Measurements from ENCODE around the gene BARX1. TPM values are rescaled to one million over a fixed set of nuclear protein-coding genes. Genes with fewer than 3 reads are reported as not detected.

Gene BARX1
- total and polyA plus RNA-seq, 9 of the 15 experiments (the other 6 are each of a cell fraction or from before 2014, with no cell fraction given) = 0.11 to 0.14 TPM; not detected in 7

GRCh38 chr9:93916358-93916757, 38.8 kb downstream of the BARX1 start:
- FAIRE-seq (no peak), DNase-seq (ENCODE audit: extremely low read depth in 1 of 4, low spot score in 3 of 4) (no peak), ATAC-seq (no peak)
- Histone ChIP-seq H3K4me3 (no peak overlapping the region), H4K20me1 (replicated peaks; ENCODE audit: control insufficient read depth, insufficient read depth, low read length) (0 out of 2 replicates have a peak, but pooled peaks cover 11% of the 10 kb centered on the region), H3K9ac (ENCODE audit: insufficient read depth in 1 of 2, low read depth in 2 of 2, low read length in 2 of 2) (no peak overlapping the region; a peak in 1 of 4 replicates), H3K27ac (ENCODE audit: extremely low read depth, low read depth, low read length) (no peak overlapping the region), H3K4me1 (replicated peaks in 1 of 2; ENCODE audit: control insufficient read depth in 2 of 2, insufficient read depth in 2 of 2, low read length in 2 of 2) (peaks cover 0 to 5% of the 10 kb centered on the region in 2 experiments; a peak in 2 of 5 replicates), H3K4me2 (ENCODE audit: insufficient read depth, low read length) (no peak overlapping the region), H3K36me3 (ENCODE audit: control insufficient read depth, insufficient read depth, low read length) (no peaks in the 10 kb centered on the region), H3K9me1 (ENCODE audit: control insufficient read depth, insufficient read depth, low read length) (no peaks in the 10 kb centered on the region), H3K79me2 (ENCODE audit: control insufficient read depth, insufficient read depth, low read length) (no peaks in the 10 kb centered on the region), H3K9me3 (replicated peaks; ENCODE audit: control insufficient read depth, insufficient read depth, low read depth, low read length) (no peaks in the 10 kb centered on the region), H3K27me3 (ENCODE audit: control insufficient read depth in 2 of 2, insufficient read depth in 2 of 2, low read length in 2 of 2) (peaks cover 15 to 78% of the 10 kb centered on the region in 2 experiments; a peak in 4 of 5 replicates), H2AFZ (ENCODE audit: low read depth, low read length) (no peak overlapping the region)
- ChIA-PET POLR2A (no interaction called here), CTCF (ENCODE audit: low intra/inter-chr PET ratio) (no interaction called here)
- no peak for TF ChIP-seq ZBTB49 (CRISPR knock-in tag; IDR thresholded peaks at IDR 0.05; ENCODE audit: borderline replicate concordance)
- TF ChIP-seq FOS (IDR thresholded peaks at IDR 0.05; ENCODE audit: extremely low read depth, insufficient read length) = no peak
- TF ChIP-seq ZNF324 (CRISPR knock-in tag; IDR thresholded peaks at IDR 0.05) = no peak
- TF ChIP-seq PURB (CRISPR knock-in tag; IDR thresholded peaks at IDR 0.05; ENCODE audit: low read depth) = no peak
- TF ChIP-seq KAT2B (IDR thresholded peaks at IDR 0.05; ENCODE audit: low read depth, low read length) = no peak
- TF ChIP-seq GTF2A2 (tag; IDR thresholded peaks at IDR 0.05) = no peak
- 0% methylated on average over 3 of the region's 5 CpGs for WGBS (ENCODE audit: insufficient coverage, low coverage, missing lambda C conversion rate)
- intact Hi-C loops (cut with micrococcal nuclease) (no loop called here), in situ Hi-C loops (cut with MboI) (no loop called here)
- BruUV-seq (replicated peaks) = no TSS peak
